Measurements from ENCODE around the gene MCTP1. TPM values are rescaled to one million over a fixed set of nuclear protein-coding genes. Genes with fewer than 3 reads are reported as not detected.

MCTP1 gene
- total RNA-seq, 3 donors from 2014 or later: 22.8 to 57.8 (median 24.3) TPM

DNA sequence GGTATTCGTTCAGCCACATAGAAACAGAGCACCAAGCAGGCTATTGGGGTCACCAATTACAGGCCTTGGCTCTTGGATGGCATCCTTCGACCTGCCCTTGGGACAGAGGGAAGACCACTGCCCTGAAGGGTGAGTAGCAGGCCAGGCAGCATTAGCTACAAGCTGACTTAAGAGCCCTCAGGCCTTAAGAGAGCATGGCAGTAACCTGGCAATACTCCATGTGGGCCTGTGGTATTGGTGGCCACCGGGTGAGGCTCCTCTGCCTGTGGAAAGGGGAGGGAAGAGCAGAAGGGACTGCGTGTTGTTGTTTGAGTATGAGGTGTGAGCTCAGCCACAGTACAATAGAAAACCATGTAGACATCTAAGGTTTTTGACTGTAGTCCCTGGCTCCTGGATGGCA, 170.6 kb downstream of the MCTP1 start:
- H3K27ac ChIP-seq: no peak overlapping the region

GRCh38 chr5:95113489-95113888, 171.4 kb downstream of the MCTP1 start:
- no peak for DNase-seq (ENCODE audit: low spot score in 2 of 2)
- TF ChIP-seq, protein P1, sequence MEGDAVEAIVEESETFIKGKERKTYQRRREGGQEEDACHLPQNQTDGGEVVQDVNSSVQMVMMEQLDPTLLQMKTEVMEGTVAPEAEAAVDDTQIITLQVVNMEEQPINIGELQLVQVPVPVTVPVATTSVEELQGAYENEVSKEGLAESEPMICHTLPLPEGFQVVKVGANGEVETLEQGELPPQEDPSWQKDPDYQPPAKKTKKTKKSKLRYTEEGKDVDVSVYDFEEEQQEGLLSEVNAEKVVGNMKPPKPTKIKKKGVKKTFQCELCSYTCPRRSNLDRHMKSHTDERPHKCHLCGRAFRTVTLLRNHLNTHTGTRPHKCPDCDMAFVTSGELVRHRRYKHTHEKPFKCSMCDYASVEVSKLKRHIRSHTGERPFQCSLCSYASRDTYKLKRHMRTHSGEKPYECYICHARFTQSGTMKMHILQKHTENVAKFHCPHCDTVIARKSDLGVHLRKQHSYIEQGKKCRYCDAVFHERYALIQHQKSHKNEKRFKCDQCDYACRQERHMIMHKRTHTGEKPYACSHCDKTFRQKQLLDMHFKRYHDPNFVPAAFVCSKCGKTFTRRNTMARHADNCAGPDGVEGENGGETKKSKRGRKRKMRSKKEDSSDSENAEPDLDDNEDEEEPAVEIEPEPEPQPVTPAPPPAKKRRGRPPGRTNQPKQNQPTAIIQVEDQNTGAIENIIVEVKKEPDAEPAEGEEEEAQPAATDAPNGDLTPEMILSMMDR (IDR thresholded peaks at IDR 0.05): no peak
- TF ChIP-seq POLR2AphosphoS5 (IDR thresholded peaks at IDR 0.05) (no peak), POLR2A (IDR thresholded peaks at IDR 0.05) (no peak)
- Histone ChIP-seq H3K9me3 (peaks cover 5 to 8% of the 10 kb centered on the region in 2 donors), H3K4me3 (no peak overlapping the region), H3K4me1 (no peaks in the 10 kb centered on the region), H3K27ac (no peak overlapping the region), H3K36me3 (peaks cover 7% of the 10 kb centered on the region), H3K27me3 (no peaks in the 10 kb centered on the region)
- intact Hi-C loops (cut with DNase I; ENCODE audit: low total_unique reads): no loop called here

More for the DNA sequence above, 170.6 kb downstream of the MCTP1 start:
- no peak for DNase-seq (ENCODE audit: low spot score in 2 of 2)
- Histone ChIP-seq H3K9me3 (peaks cover 5 to 8% of the 10 kb centered on the region in 2 donors), H3K4me1 (no peaks in the 10 kb centered on the region), H3K4me3 (no peak overlapping the region), H3K36me3 (peaks cover 7% of the 10 kb centered on the region), H3K27me3 (no peaks in the 10 kb centered on the region)
- TF ChIP-seq POLR2AphosphoS5 (IDR thresholded peaks at IDR 0.05): no peak
- intact Hi-C loops (cut with DNase I; ENCODE audit: low total_unique reads): no loop called here

DNA sequence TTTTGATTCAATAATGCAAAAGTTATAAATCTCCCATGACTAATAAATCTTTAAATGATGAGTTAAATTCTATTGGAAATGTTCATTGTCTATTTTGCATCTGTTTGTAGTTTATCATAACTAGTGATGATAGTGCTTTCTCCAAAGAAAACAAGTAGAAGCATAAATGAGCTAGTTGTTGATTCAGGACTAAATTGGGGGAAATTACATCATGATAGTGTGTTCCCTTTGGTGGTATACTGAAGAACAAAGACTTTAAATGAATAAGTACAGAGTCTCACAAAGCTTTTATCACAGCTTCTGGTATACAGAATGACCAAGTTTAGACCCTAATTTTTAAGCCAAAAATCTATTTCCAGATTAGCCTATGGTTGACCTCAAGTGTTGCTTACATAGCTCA, 173.8 kb downstream of the MCTP1 start:
- H3K9me3 ChIP-seq: peaks cover 5 to 7% of the 10 kb centered on the region in 2 donors
- TF ChIP-seq, protein P1 (IDR thresholded peaks at IDR 0.05): no peak
- TF ChIP-seq POLR2AphosphoS5 (IDR thresholded peaks at IDR 0.05): no peak
- no peak for TF ChIP-seq POLR2A (IDR thresholded peaks at IDR 0.05)
- intact Hi-C loops (cut with DNase I; ENCODE audit: low total_unique reads): no loop called here
- DNase-seq (ENCODE audit: low spot score in 2 of 2): no peak
- H3K27me3 ChIP-seq: no peaks in the 10 kb centered on the region
- H3K4me1 ChIP-seq: no peaks in the 10 kb centered on the region
- H3K36me3 ChIP-seq: peaks cover 7% of the 10 kb centered on the region
- no peak overlapping the region for H3K27ac ChIP-seq
- H3K4me3 ChIP-seq: no peak overlapping the region

DNA sequence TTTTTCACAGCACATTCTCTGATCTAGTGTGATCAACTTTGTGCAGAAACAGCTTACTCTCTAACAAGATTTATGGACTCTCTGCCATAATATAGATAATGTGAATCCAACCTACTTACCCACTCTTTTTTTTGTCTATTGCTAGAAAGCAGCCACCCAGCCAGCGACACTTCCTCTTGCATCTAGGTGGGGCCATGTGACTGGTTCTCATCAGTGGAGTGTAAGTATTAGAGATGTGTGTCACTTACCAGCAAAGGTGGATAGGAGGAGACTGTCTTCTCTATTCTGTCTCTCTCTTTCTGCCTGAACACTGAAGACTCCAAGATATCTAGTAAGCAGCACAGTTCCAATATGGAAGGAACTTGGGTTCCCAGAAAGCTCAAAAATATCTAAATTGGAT, 174.8 kb downstream of the MCTP1 start:
- DNase-seq (ENCODE audit: low spot score in 2 of 2): no peak
- no peak overlapping the region for H3K27ac ChIP-seq
- no peak overlapping the region for H3K4me3 ChIP-seq
- TF ChIP-seq POLR2AphosphoS5 (IDR thresholded peaks at IDR 0.05): no peak
- TF ChIP-seq, protein P1 (IDR thresholded peaks at IDR 0.05): no peak
- no peak for TF ChIP-seq POLR2A (IDR thresholded peaks at IDR 0.05)
- intact Hi-C loops (cut with DNase I; ENCODE audit: low total_unique reads): no loop called here
- H3K36me3 ChIP-seq: peaks cover 7% of the 10 kb centered on the region
- no peaks in the 10 kb centered on the region for H3K4me1 ChIP-seq
- H3K27me3 ChIP-seq: no peaks in the 10 kb centered on the region
- H3K9me3 ChIP-seq: peaks cover 5% of the 10 kb centered on the region in 2 donors

DNA sequence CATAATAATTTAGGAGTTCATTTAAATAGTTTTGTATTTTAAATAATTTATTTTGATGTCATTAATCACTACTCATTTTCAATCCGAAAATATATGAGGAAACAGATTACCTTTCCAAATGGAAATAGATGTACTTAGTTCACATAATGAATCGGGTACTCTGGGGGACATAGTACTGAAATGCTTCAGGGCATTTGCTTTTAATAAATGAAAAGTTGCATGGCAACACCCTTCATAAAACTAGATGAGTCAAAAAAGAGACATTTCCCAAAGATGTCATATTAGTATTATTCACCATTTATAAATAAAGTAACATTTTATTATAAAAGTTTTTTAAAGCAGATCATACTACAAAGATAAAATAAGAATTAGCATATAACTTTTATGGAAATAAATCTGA, 177.8 kb downstream of the MCTP1 start:
- no peaks in the 10 kb centered on the region for H3K9me3 ChIP-seq
- intact Hi-C loops (cut with DNase I; ENCODE audit: low total_unique reads): no loop called here
- no peak for TF ChIP-seq POLR2A (IDR thresholded peaks at IDR 0.05)
- TF ChIP-seq, protein P1 (IDR thresholded peaks at IDR 0.05): no peak
- no peak for TF ChIP-seq POLR2AphosphoS5 (IDR thresholded peaks at IDR 0.05)
- H3K27me3 ChIP-seq: no peaks in the 10 kb centered on the region
- H3K36me3 ChIP-seq: peaks cover under 1% of the 10 kb centered on the region
- H3K4me1 ChIP-seq: no peaks in the 10 kb centered on the region
- DNase-seq (ENCODE audit: low spot score in 2 of 2): no peak
- no peak overlapping the region for H3K27ac ChIP-seq
- H3K4me3 ChIP-seq: no peak overlapping the region

GRCh38 chr5:95105638-95106037, 179.3 kb downstream of the MCTP1 start:
- H3K4me3 ChIP-seq: no peak overlapping the region
- H3K36me3 ChIP-seq: no peaks in the 10 kb centered on the region
- TF ChIP-seq POLR2A (IDR thresholded peaks at IDR 0.05) (no peak), POLR2AphosphoS5 (IDR thresholded peaks at IDR 0.05) (no peak)
- TF ChIP-seq, protein P1 (IDR thresholded peaks at IDR 0.05): no peak
- H3K9me3 ChIP-seq: no peaks in the 10 kb centered on the region
- H3K27me3 ChIP-seq: no peaks in the 10 kb centered on the region
- intact Hi-C loops (cut with DNase I; ENCODE audit: low total_unique reads): no loop called here
- no peak for DNase-seq (ENCODE audit: low spot score in 2 of 2)
- H3K27ac ChIP-seq: no peak overlapping the region
- no peaks in the 10 kb centered on the region for H3K4me1 ChIP-seq

Measured in breast epithelium (tissue), 4 donors.